Mammary epithelial cell (primary cell): ENCODE results near the gene ANXA5.
"Not testable (repeated sequence)": the region's sequence is repeated elsewhere in the genome, so short reads cannot be mapped to it uniquely, and the experiment has no call there.

ENCODE experiments used
- CTCF ChIP-seq, 2 donors: IDR thresholded peaks in 1 of 2; conservative IDR thresholded peaks in 1 of 2; 2 replicates each; pipeline ENCODE4 v1.5.1; 2011 to 2012; ENCODE audit warnings: inconsistent platforms in 2 of 2, low read length in 2 of 2, mild to moderate bottlenecking in 2 of 2, control low read depth in 1 of 2, low read depth in 1 of 2; ENCODE audit not compliant: insufficient read depth in 1 of 2; ENCODE audit errors: extremely low read depth in 1 of 2
- EZH2 ChIP-seq: IDR thresholded peaks from 2 replicates; pipeline ENCODE4 v1.6.1; 2012; ENCODE audit warnings: low read length, inconsistent platforms, borderline replicate concordance

GRCh38 chr4:121729753-121730152, 33.0 kb upstream of the ANXA5 start:
- not testable (repeated sequence) for TF ChIP-seq CTCF (conservative IDR thresholded peaks at IDR 0.05 in 1 of 2, IDR thresholded peaks at IDR 0.05 in 1 of 2; ENCODE audit: extremely low read depth in 1 of 2, insufficient read depth in 1 of 2, low read depth in 1 of 2, low read length in 2 of 2); EZH2
